ENCODE results near the gene DNAH2.

The DNAH2 gene

GRCh38 chr17:7817643-7817964 lies 100.1 kb downstream of the DNAH2 start:
- no peaks in the 10 kb centered on the region for H3K9me3 ChIP-seq (ENCODE audit: control insufficient read depth, insufficient read depth, low read depth, low read length)
- CTCF ChIA-PET, result interaction anchor here (0.7 to 2.3 kb wide), 4 partner anchors 9 to 224 kb away, joined by 3 to 12 read pairs (median 8); partner anchors contain the start of gene KDM6B
- POLR2A ChIA-PET, result interaction anchor here (0.8 kb wide), 1 partner anchor 139 kb away, joined by 3 read pairs; no protein-coding TSS in a partner anchor
- no peak overlapping the region for H3K27ac ChIP-seq (ENCODE audit: extremely low read depth, low read depth, low read length)
- H3K4me1 ChIP-seq (ENCODE audit: control insufficient read depth, insufficient read depth, low read length), result no peaks in the 10 kb centered on the region
- H3K36me3 ChIP-seq (ENCODE audit: control insufficient read depth in 2 of 2, insufficient read depth in 1 of 2, low read length in 2 of 2), result no peaks in the 10 kb centered on the region
- H3K4me3 ChIP-seq (ENCODE audit: low read depth, low read length), result no peak overlapping the region
- no peak for TF ChIP-seq BCL11B (tag by site-specific recombination; IDR thresholded peaks at IDR 0.05; ENCODE audit: low read depth)
- TF ChIP-seq, protein P1, sequence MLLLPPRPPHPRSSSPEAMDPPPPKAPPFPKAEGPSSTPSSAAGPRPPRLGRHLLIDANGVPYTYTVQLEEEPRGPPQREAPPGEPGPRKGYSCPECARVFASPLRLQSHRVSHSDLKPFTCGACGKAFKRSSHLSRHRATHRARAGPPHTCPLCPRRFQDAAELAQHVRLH (tag by site-specific recombination; IDR thresholded peaks at IDR 0.05), result no peak
- TF ChIP-seq ELK4 (IDR thresholded peaks at IDR 0.05; ENCODE audit: borderline replicate concordance, low read depth, low read length), result no peak
- TF ChIP-seq OSR2 (tag by site-specific recombination; IDR thresholded peaks at IDR 0.05), result no peak
- TF ChIP-seq ZNF664 (tag by site-specific recombination; IDR thresholded peaks at IDR 0.05), result no peak
- TF ChIP-seq ZFP41 (tag by site-specific recombination; IDR thresholded peaks at IDR 0.05; ENCODE audit: borderline replicate concordance), result no peak
- TF ChIP-seq SETDB1 (IDR thresholded peaks at IDR 0.05; ENCODE audit: insufficient read length, low read length), result no peak
- no peak for TF ChIP-seq PRDM1 (tag by site-specific recombination; IDR thresholded peaks at IDR 0.05)
- TF ChIP-seq KLF1 (tag by site-specific recombination; IDR thresholded peaks at IDR 0.05), result no peak
- TF ChIP-seq RBAK (tag by site-specific recombination; IDR thresholded peaks at IDR 0.05), result no peak
- no peak for TF ChIP-seq SCRT1 (tag by site-specific recombination; IDR thresholded peaks at IDR 0.05; ENCODE audit: borderline replicate concordance)
- no peak for TF ChIP-seq ZNF544 (tag by site-specific recombination; IDR thresholded peaks at IDR 0.05)

DNA sequence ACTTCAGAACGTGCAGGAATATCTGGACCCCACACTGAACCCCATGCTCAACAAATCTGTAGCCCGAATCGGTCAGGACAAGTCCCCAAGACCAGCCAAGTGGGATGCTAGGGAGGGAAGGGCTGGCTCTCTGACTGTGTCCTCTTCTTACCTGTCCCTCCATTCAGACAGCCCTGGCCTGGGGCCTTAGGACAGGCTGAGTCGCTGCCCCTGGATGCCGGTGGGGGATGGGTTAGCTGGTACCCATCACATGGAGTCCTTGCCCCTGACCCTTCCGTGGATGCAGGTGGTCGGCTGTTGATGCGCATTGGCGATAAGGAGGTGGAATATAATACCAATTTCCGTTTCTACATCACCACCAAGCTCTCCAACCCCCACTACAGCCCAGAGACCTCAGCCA lies 100.5 kb downstream of the DNAH2 start:
- Histone ChIP-seq H3K9me3 (ENCODE audit: control insufficient read depth, insufficient read depth, low read depth, low read length) (no peaks in the 10 kb centered on the region), H3K27ac (ENCODE audit: extremely low read depth, low read depth, low read length) (no peak overlapping the region), H3K36me3 (ENCODE audit: control insufficient read depth in 2 of 2, insufficient read depth in 1 of 2, low read length in 2 of 2) (no peaks in the 10 kb centered on the region), H3K4me1 (ENCODE audit: control insufficient read depth, insufficient read depth, low read length) (no peaks in the 10 kb centered on the region), H3K4me3 (ENCODE audit: low read depth, low read length) (no peak overlapping the region)
- TF ChIP-seq ZNF16 (tag by site-specific recombination; IDR thresholded peaks at IDR 0.05; ENCODE audit: low read depth) (no peak), ZNF423 (tag by site-specific recombination; IDR thresholded peaks at IDR 0.05) (no peak), REST (tag by site-specific recombination; IDR thresholded peaks at IDR 0.05) (no peak), EGR2 (tag by site-specific recombination; IDR thresholded peaks at IDR 0.05; ENCODE audit: low read depth) (no peak)
- CTCF ChIA-PET, result interaction anchor here (0.8 to 4.0 kb wide), 4 partner anchors 17 to 224 kb away, joined by 3 to 40 read pairs (median 10); partner anchors contain the start of gene KDM6B
- POLR2A ChIA-PET, result interaction anchor here (0.5 kb wide), 1 partner anchor 30 kb away, joined by 10 read pairs; no protein-coding TSS in a partner anchor

Data from HEK293 (cell line).